K562 (cell line): ENCODE data around the gene GPD2. TPM values are rescaled to one million over a fixed set of nuclear protein-coding genes. Genes with fewer than 3 reads are reported as not detected.

ENCODE experiments used
- ARID1B ChIP-seq: fragments of 450-650 bp; IDR thresholded peaks from 2 replicates; pipeline ENCODE4 v1.6.1; 2016; ENCODE audit warnings: antibody characterized with exemption, mild to moderate bottlenecking, inconsistent platforms
- CHD2 ChIP-seq: IDR thresholded peaks from 2 replicates; pipeline ENCODE4 v1.6.1; 2011; ENCODE audit warnings: low read depth, low read length
- MAFF ChIP-seq: IDR thresholded peaks from 2 replicates; pipeline ENCODE4 v1.6.1; 2012; ENCODE audit warnings: low read length, improper control_type of control experiment
- MEF2D ChIP-seq: conservative IDR thresholded peaks from 2 replicates; pipeline ENCODE4 v1.6.1; 2016; ENCODE audit warnings: low read depth, missing genetic modification characterization, missing compliant biosample characterization
- MTA2 ChIP-seq: fragments of 450-650 bp; IDR thresholded peaks from 2 replicates; pipeline ENCODE4 v1.6.1; 2016; ENCODE audit warnings: low read depth
- PML ChIP-seq: IDR thresholded peaks from 2 replicates; pipeline ENCODE4 v1.6.1; 2012; ENCODE audit warnings: low read length, inconsistent platforms
- SRSF3 ChIP-seq: fragments of 200-400 bp; formaldehyde crosslinking; IDR thresholded peaks from 2 replicates; pipeline ENCODE4 v1.6.1; 2016; ENCODE audit warnings: mild to moderate bottlenecking, low read length, moderate library complexity; ENCODE audit not compliant: insufficient read depth
- TCF3 ChIP-seq: sonication (generic); formaldehyde crosslinking; IDR thresholded peaks from 2 replicates; pipeline ENCODE4 v1.4.0; 2020; ENCODE audit warnings: mild to moderate bottlenecking, missing genetic modification reagents
- TCF7 ChIP-seq: sonication (generic); IDR thresholded peaks from 2 replicates; pipeline ENCODE4 v1.6.1; 2016; ENCODE audit warnings: antibody characterized with exemption, borderline replicate concordance
- TEAD4 ChIP-seq, 2 experiments: sonication (generic) in 1 of 2; formaldehyde crosslinking in 1 of 2; IDR thresholded peaks; 2 replicates each; pipeline versions ENCODE4 v1.6.1 to v1.8.0; 2012 to 2022; ENCODE audit warnings: borderline replicate concordance in 1 of 2, inconsistent platforms in 1 of 2, low read length in 1 of 2, mild to moderate bottlenecking in 1 of 2, missing genetic modification reagents in 1 of 2
- TRIM25 ChIP-seq: fragments of 450-650 bp; IDR thresholded peaks from 2 replicates; pipeline ENCODE4 v1.7.0; 2016; ENCODE audit warnings: borderline replicate concordance
- TSC22D4 ChIP-seq: fragments of 450-650 bp; IDR thresholded peaks from 2 replicates; pipeline ENCODE4 v1.6.1; 2016; ENCODE audit warnings: missing genetic modification characterization, missing biosample characterization, control low read depth
- ZBTB11 ChIP-seq, 3 experiments: fragments of 200-800 bp in 1 of 3; fragments of 250-450 bp in 1 of 3; fragments of 450-650 bp in 1 of 3; sonication (Bioruptor Pico) in 1 of 3; sonication (Bioruptor generic) in 1 of 3; formaldehyde crosslinking in 1 of 3; IDR thresholded peaks; 2 replicates each; pipeline versions ENCODE4 v1.6.1 to v1.8.0; 2016 to 2022; ENCODE audit warnings: mild to moderate bottlenecking in 2 of 3, missing genetic modification characterization in 2 of 3, missing compliant biosample characterization in 1 of 3, moderate library complexity in 1 of 3
- ZNF174 ChIP-seq: fragments of 250-450 bp; sonication (Bioruptor Pico); IDR thresholded peaks from 2 replicates; pipeline ENCODE4 v1.4.0; 2020; ENCODE audit warnings: mild to moderate bottlenecking
- ZNF253 ChIP-seq: fragments of 250-450 bp; sonication (Bioruptor Pico); conservative IDR thresholded peaks from 2 replicates; pipeline ENCODE4 v1.6.1; 2021; ENCODE audit warnings: mild to moderate bottlenecking
- polyA plus RNA-seq, 8 experiments: library from polyadenylated mRNA; depleted of rRNA in 4 of 8; stranded (reverse) in 5 of 8; unstranded in 3 of 8; fragments of >200 nt; fragmentation: Nextera tagmentation in 2 of 8; fragmentation: Illumina TruSeq in 1 of 8; extraction: Ambion mirVana in 2 of 8; extraction: Trizol in 1 of 8; gene quantifications; 2 replicates each; pipeline versions ENCODE4 v1.2.1 to v1.2.3, GENCODE V29; 2011 to 2014; ENCODE audit warnings: inconsistent platforms in 1 of 8, missing spikeins in 1 of 8
- total RNA-seq, 7 experiments: library from RNA; depleted of rRNA in 6 of 7; stranded (reverse); fragments of >200 nt in 6 of 7; fragmentation: Illumina TruSeq in 2 of 7; extraction: Trizol in 2 of 7; gene quantifications; 2 replicates each; pipeline versions ENCODE4 v1.2.1 to v1.2.3, GENCODE V29; 2011 to 2021; ENCODE audit warnings: low replicate concordance in 1 of 7
- TF ChIP-seq, protein P1 (sequence below), 2 experiments: fragments of 450-650 bp in 1 of 2; sonication (generic) in 1 of 2; formaldehyde crosslinking in 1 of 2; IDR thresholded peaks in 1 of 2; conservative IDR thresholded peaks in 1 of 2; 2 replicates each; pipeline versions ENCODE4 v1.6.1 to v1.8.1; 2016 to 2023; ENCODE audit warnings: mild to moderate bottlenecking in 2 of 2, moderate library complexity in 2 of 2, inconsistent platforms in 1 of 2, missing genetic modification reagents in 1 of 2
- TF ChIP-seq, protein P2 (sequence below): fragments of 250-450 bp; sonication (Bioruptor Pico); IDR thresholded peaks from 2 replicates; pipeline ENCODE4 v1.5.0; 2021
- TF ChIP-seq, protein P3 (sequence below): fragments of 250-450 bp; sonication (Bioruptor Pico); IDR thresholded peaks from 2 replicates; pipeline ENCODE4 v1.5.0; 2021; ENCODE audit warnings: mild to moderate bottlenecking, moderate library complexity

GPD2 gene
- total and polyA plus RNA-seq, 9 of the 15 experiments (the other 6 are each of a cell fraction or from before 2014, with no cell fraction given) = 5.2 to 39.2 (median 19.0) TPM

DNA sequence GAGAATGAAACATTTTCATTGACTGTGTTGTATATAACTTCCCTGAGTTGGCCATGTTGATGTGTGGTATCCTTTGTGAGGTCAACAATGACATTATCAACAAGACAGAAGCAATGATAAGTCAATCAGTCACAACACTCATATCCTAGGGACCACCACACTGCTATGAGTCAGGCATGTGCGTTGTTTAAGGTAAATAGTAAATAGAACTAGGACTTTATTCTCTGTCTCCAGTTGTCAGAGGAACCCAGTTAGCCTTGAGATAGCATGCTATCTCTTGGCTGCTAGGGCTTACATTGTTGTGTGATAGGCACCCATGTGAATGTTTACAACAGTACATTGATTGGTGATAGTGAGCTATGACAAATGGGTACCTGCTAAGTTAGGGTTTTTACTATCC is 37.3 kb downstream of the GPD2 start (continued):
- TF ChIP-seq SRSF3 (no peak), TEAD4 (IDR thresholded peaks at IDR 0.05; ENCODE audit: low read length) (peak; percentile 56; the same call in 1 of the 2 replicates), TEAD4 (CRISPR knock-in tag; IDR thresholded peaks at IDR 0.05; ENCODE audit: borderline replicate concordance) (no peak), PML (no peak), MAFF (no peak), TRIM25 (no peak), ZNF253 (CRISPR knock-in tag) (no peak), MEF2D (no peak), TCF7 (no peak), ARID1B (peak; percentile 61), ZNF174 (CRISPR knock-in tag) (no peak), ZBTB11 (CRISPR knock-in tag; IDR thresholded peaks at IDR 0.05) (peak in 1 of 3 experiments; percentile 37; a peak in 1 of 6 replicates), TSC22D4 (tag) (no peak), TCF3 (CRISPR knock-in tag) (peak; percentile 60), CHD2 (no peak), MTA2 (no peak)
- TF ChIP-seq, protein P1, sequence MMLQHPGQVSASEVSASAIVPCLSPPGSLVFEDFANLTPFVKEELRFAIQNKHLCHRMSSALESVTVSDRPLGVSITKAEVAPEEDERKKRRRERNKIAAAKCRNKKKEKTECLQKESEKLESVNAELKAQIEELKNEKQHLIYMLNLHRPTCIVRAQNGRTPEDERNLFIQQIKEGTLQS (IDR thresholded peaks at IDR 0.05) = no peak
- TF ChIP-seq, protein P1 (CRISPR knock-in tag; conservative IDR thresholded peaks at IDR 0.05) = no peak
- TF ChIP-seq, protein P2, sequence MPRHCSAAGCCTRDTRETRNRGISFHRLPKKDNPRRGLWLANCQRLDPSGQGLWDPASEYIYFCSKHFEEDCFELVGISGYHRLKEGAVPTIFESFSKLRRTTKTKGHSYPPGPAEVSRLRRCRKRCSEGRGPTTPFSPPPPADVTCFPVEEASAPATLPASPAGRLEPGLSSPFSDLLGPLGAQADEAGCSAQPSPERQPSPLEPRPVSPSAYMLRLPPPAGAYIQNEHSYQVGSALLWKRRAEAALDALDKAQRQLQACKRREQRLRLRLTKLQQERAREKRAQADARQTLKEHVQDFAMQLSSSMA (CRISPR knock-in tag) = no peak
- TF ChIP-seq, protein P3, sequence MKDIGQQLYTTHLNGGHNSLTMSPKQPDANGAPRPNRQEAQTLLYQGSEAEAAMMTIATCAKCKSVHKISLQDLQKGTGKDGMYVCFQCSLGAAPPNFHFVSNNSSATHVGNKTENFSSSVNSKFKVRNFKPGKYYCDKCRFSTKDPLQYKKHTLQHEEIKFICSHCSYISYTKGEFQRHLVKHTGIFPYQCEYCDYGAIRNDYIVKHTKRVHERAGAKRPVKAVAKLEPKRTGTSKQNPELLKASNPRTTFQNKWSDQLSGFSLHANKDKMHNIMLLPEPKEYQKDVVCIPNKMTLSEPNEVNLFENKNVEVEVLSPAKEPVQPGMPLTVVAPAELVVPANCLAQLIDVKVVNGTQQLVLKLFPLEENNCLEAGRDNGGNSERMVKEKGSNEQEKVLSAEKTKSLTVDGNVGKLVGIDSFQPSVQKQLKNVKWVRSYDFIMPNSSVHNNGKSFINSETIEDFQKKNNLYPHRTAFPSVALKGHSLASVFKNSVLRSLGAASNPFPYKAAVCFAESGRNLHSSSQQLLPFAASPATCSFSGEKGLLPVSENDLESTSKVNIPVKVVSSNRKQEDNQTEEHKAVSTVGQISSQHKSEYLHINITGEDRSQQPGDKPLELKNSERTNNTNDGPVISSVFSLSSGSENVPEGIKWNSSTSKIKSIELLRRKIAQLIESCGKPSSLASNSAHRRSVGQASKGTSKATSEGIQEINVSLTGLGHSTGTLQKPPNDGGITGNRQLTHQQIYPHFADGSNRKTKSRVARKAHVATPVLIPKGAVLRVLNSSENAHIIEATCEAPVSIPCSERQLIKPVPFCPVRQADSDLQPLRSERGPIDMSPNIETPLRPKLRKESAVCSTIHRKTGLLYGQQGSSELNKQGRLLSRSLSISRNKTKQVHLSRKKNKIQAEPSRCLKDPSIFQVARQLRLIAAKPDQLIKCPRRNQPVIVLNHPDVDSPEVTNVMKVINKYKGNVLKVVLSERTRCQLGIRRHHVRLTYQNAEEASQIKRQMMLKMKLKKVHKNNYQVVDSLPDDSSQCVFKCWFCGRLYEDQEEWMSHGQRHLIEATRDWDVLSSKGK (CRISPR knock-in tag) = no peak
